ENCODE data around the gene DDX6. TPM values are rescaled to one million over a fixed set of nuclear protein-coding genes. Genes with fewer than 3 reads are reported as not detected.

The DDX6 gene
- polyA plus RNA-seq, 1 donor from 2014 or later: 76.1 TPM

DNA sequence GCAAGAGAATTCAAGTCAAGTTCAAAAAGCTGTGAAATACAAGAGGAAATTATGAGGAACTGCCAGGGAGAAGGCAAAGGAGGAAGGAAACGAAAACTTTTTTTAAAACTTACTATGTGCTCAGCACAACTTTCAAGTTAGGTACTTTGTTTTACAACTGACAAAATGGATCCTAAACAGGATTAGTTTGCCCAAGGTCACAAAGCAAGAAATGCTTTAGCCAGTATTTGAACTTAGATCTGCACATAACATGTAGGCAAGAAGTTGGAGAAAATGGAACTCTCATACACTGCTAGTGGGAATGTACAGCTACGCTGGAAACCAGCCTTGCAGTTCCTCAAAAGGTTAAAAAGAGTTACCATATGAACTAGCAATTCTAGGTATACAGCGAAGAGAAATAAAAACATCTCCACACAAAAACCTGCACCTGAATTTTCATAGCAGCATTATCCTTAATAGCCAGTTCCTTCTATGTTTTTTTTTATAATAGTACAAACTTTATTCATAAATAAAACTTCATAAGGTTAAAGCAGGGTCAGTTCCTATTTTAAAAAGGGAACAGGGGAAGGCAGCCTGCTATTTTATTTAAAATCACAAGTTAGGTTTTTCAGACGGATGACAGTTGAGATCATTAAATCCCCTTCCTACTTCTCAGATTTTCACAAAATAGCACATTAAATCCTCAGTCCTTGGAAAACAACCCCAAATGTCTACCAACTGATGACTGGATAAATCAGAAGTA lies 19.2 kb downstream of the DDX6 start:
- Histone ChIP-seq H3K27me3 (ENCODE audit: insufficient read depth, low read depth, low read length) (no peaks in the 10 kb centered on the region), H2AFZ (ENCODE audit: low read depth, low read length) (no peak overlapping the region), H3F3A (ENCODE audit: insufficient read depth, low read length, poor library complexity, severe bottlenecking) (no peaks in the 10 kb centered on the region), H3K36me3 (ENCODE audit: insufficient read depth, low read length) (no peaks in the 10 kb centered on the region), H3K9me3 (ENCODE audit: low read length) (no peaks in the 10 kb centered on the region), H3K79me2 (replicated peaks; ENCODE audit: insufficient read depth, low read length) (peaks cover 86% of the 10 kb centered on the region), H3K9ac (ENCODE audit: low read length) (no peak overlapping the region), H3K9me2 (ENCODE audit: insufficient read depth, low read length) (no peaks in the 10 kb centered on the region), H3K27ac (ENCODE audit: low read length) (no peak overlapping the region), H4K20me1 (ENCODE audit: insufficient read depth) (peaks cover 61% of the 10 kb centered on the region), H3K4me2 (ENCODE audit: low read length) (no peak overlapping the region), H3K4me3 (ENCODE audit: low read length) (no peak overlapping the region)
- TF ChIP-seq CTCF (IDR thresholded peaks at IDR 0.05; ENCODE audit: poor library complexity, severe bottlenecking): no peak
- no peak for TF ChIP-seq SMC3 (conservative IDR thresholded peaks at IDR 0.05; ENCODE audit: poor library complexity)
- TF ChIP-seq MXI1 (conservative IDR thresholded peaks at IDR 0.05; ENCODE audit: poor library complexity, severe bottlenecking): no peak
- TF ChIP-seq POLR2AphosphoS5 (IDR thresholded peaks at IDR 0.05): no peak
- TF ChIP-seq EZH2 (IDR thresholded peaks at IDR 0.05; ENCODE audit: borderline replicate concordance, insufficient read depth, low read length, poor library complexity, severe bottlenecking): no peak
- no peak for TF ChIP-seq REST (IDR thresholded peaks at IDR 0.05; ENCODE audit: borderline replicate concordance)
- no peak for TF ChIP-seq TAF1 (IDR thresholded peaks at IDR 0.05; ENCODE audit: low read depth)
- TF ChIP-seq EP300 (conservative IDR thresholded peaks at IDR 0.05; ENCODE audit: poor library complexity, severe bottlenecking): no peak
- no peak for TF ChIP-seq RAD21 (conservative IDR thresholded peaks at IDR 0.05)

DNA sequence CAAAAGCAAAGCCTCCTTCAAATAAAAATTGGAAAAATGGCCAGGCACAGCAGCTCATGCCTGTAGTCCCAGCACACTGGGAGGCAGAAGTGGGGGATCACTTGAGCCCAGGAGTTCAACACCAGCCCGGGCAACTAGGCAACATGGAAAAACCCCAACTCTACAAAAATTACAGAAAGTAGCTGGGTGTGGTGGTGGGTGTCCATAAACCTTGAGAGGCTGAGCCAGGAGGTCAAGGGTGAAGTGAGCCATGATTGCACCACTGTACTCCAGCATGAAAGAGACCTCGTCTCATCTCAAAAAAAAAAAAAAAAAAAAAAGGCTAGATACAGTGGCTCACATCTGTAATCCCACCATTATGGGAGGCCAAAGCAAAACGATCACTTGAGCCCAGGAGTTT lies 22.3 kb downstream of the DDX6 start:
- H3K4me3 ChIP-seq (ENCODE audit: low read length): no peak overlapping the region
- no peaks in the 10 kb centered on the region for H3K36me3 ChIP-seq (ENCODE audit: insufficient read depth, low read length)
- H3K4me2 ChIP-seq (ENCODE audit: low read length): no peak overlapping the region
- TF ChIP-seq SMC3 (conservative IDR thresholded peaks at IDR 0.05; ENCODE audit: poor library complexity) (no peak), EZH2 (IDR thresholded peaks at IDR 0.05; ENCODE audit: borderline replicate concordance, insufficient read depth, low read length, poor library complexity, severe bottlenecking) (no peak), MXI1 (conservative IDR thresholded peaks at IDR 0.05; ENCODE audit: poor library complexity, severe bottlenecking) (no peak), RAD21 (conservative IDR thresholded peaks at IDR 0.05) (no peak), REST (IDR thresholded peaks at IDR 0.05; ENCODE audit: borderline replicate concordance) (no peak), CTCF (IDR thresholded peaks at IDR 0.05; ENCODE audit: poor library complexity, severe bottlenecking) (no peak), EP300 (conservative IDR thresholded peaks at IDR 0.05; ENCODE audit: poor library complexity, severe bottlenecking) (no peak), TAF1 (IDR thresholded peaks at IDR 0.05; ENCODE audit: low read depth) (no peak), POLR2AphosphoS5 (IDR thresholded peaks at IDR 0.05) (no peak)
- peaks cover 43% of the 10 kb centered on the region for H4K20me1 ChIP-seq (ENCODE audit: insufficient read depth)
- peaks cover 62% of the 10 kb centered on the region for H3K79me2 ChIP-seq (replicated peaks; ENCODE audit: insufficient read depth, low read length)
- H2AFZ ChIP-seq (ENCODE audit: low read depth, low read length): no peak overlapping the region
- no peaks in the 10 kb centered on the region for H3F3A ChIP-seq (ENCODE audit: insufficient read depth, low read length, poor library complexity, severe bottlenecking)
- H3K27me3 ChIP-seq (ENCODE audit: insufficient read depth, low read depth, low read length): no peaks in the 10 kb centered on the region
- no peak overlapping the region for H3K27ac ChIP-seq (ENCODE audit: low read length)
- no peak overlapping the region for H3K9ac ChIP-seq (ENCODE audit: low read length)
- no peaks in the 10 kb centered on the region for H3K9me3 ChIP-seq (ENCODE audit: low read length)
- no peaks in the 10 kb centered on the region for H3K9me2 ChIP-seq (ENCODE audit: insufficient read depth, low read length)

Measured in neural cell (in vitro differentiated cells).